Central memory CD8-positive, alpha-beta T cell (primary cell): ENCODE data around the gene ANKRD28.
"Not testable (repeated sequence)": the region's sequence is repeated elsewhere in the genome, so short reads cannot be mapped to it uniquely, and the experiment has no call there.

Experiments
- ATAC-seq: fragments of 150-1000 bp; cut with Tn5 transposase; replicated peaks from 2 replicates; pipeline ENCODE4 v1.10.0; 2022; ENCODE audit warnings: mild to moderate bottlenecking, moderate FRiP score, moderate number of reproducible peaks; ENCODE audit not compliant: poor library complexity, severe bottlenecking; ENCODE audit errors: extremely low read depth
- DNase-seq, 2 donors: peaks; one replicate each; pipeline ENCODE4 v3.0.0; 2021; ENCODE audit warnings: low spot score in 2 of 2
- H3K27ac Mint-ChIP-seq: one replicate; pipeline ENCODE4 v1.8.0; 2022; ENCODE audit warnings: low read depth, mild to moderate bottlenecking, moderate library complexity, mixed read lengths
- H3K27me3 Mint-ChIP-seq: one replicate; pipeline ENCODE4 v1.8.0; 2022; ENCODE audit warnings: mixed read lengths
- H3K36me3 Mint-ChIP-seq: one replicate; pipeline ENCODE4 v1.8.0; 2022; ENCODE audit warnings: mild to moderate bottlenecking, moderate library complexity, mixed read lengths; ENCODE audit not compliant: insufficient read depth
- H3K4me1 Mint-ChIP-seq: one replicate; pipeline ENCODE4 v1.8.0; 2022; ENCODE audit warnings: mixed read lengths
- H3K4me3 Mint-ChIP-seq: one replicate; pipeline ENCODE4 v1.8.0; 2022; ENCODE audit warnings: mild to moderate bottlenecking, moderate library complexity, mixed read lengths
- H3K9me3 Mint-ChIP-seq: one replicate; pipeline ENCODE4 v1.8.0; 2022; ENCODE audit warnings: mixed read lengths

ANKRD28 gene

DNA sequence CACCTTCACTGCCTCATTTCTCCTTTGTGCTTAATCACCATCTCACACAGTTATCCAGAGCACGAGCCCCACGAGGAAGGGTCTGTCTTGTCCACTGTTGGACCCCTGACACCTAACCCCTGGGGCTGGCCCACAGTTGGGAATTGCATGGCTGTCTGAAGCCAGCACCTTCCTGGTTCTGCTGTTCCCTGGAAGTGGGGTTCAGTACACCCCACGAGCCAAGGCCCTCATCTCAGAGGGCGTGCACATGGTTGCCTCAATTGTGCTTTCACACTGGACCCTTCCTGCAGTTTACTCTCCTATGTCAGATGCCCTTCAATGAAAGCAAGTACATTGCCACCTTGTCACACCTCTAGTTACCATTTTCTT is 165.6 kb downstream of the ANKRD28 start:
- Mint-ChIP-seq H3K36me3 (peaks cover 3% of the 10 kb centered on the region), H3K4me1 (peaks cover 34% of the 10 kb centered on the region), H3K27ac (no peak overlapping the region), H3K27me3 (no peaks in the 10 kb centered on the region), H3K9me3 (no peaks in the 10 kb centered on the region), H3K4me3 (peak overlapping the region; percentile 14)
- ATAC-seq = no peak
- DNase-seq = no peak

GRCh38 chr3:15631426-15632211 is 166.2 kb downstream of the ANKRD28 start:
- Mint-ChIP-seq H3K4me3 (peak overlapping the region; percentile 14), H3K27ac (no peak overlapping the region), H3K27me3 (no peaks in the 10 kb centered on the region)

GRCh38 chr3:15630646-15631350 is 167.0 kb downstream of the ANKRD28 start:
- Mint-ChIP-seq H3K27me3 (no peaks in the 10 kb centered on the region), H3K9me3 (no peaks in the 10 kb centered on the region), H3K4me1 (peaks cover 20% of the 10 kb centered on the region), H3K27ac (peak overlapping the region; percentile 20), H3K4me3 (no peak overlapping the region), H3K36me3 (peaks cover 3% of the 10 kb centered on the region)
- ATAC-seq (no peak), DNase-seq (no peak)

More at GRCh38 chr3:15631426-15632211, 166.2 kb downstream of the ANKRD28 start:
- peaks cover 3% of the 10 kb centered on the region for H3K36me3 Mint-ChIP-seq
- peaks cover 28% of the 10 kb centered on the region for H3K4me1 Mint-ChIP-seq
- no peak for ATAC-seq
- no peaks in the 10 kb centered on the region for H3K9me3 Mint-ChIP-seq
- no peak for DNase-seq

DNA sequence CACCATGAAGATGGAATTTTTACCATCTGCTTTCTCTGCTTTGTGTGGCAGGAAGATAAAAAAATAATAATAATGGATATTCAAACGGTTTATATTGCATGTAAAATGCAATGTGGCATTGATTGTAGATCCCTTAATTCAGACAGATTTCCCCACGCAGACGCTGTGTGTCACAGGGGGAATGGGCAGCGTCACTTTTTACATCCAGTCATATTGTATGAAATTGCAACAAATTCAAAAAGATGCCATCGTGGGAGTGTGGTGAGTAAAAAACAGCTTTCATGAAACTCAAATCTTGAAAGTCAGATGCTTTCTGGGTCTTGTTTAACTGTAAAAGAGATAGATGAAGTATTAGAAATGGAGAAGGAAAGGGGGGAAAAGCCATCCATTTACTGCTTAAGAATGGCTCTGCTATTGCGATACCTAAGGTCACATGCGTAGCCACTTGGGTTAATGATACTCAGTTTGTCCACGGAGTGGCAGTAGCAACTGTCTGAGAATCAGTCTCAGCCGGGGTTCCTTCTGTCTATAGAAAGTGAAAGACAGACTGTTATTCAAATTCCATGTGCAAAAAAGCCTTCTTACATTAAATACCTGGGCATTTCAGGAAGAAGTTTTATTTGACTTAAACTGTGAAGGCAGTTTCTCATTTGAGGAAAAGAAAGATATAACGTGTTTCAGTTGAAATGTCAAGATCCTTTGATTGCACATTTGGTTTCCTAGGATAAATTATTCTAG is 167.8 kb downstream of the ANKRD28 start:
- Mint-ChIP-seq H3K4me3 (no peak overlapping the region), H3K9me3 (no peaks in the 10 kb centered on the region), H3K27ac (peak overlapping the region; percentile 20)

DNA sequence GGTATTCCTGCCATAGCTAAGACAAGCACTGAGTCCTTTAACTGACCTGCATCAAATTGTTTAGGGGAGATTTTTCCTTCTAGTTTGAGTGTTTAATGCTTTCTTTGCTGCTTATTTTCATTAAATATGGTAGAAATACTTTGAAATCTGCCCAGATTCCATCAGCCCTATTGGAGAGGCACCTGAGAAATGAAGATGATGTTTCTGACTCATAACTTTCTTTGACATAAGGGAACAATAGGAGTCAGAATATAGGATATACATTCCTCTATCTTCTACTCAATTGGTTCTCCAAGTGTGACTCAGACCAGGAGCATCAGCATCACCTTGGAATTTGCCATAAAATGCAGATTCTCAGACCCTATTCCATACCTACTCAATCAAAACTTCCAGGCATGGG is 168.8 kb downstream of the ANKRD28 start:
- Mint-ChIP-seq H3K27ac (no peak overlapping the region), H3K36me3 (peaks cover 3% of the 10 kb centered on the region), H3K9me3 (no peaks in the 10 kb centered on the region), H3K4me3 (no peak overlapping the region), H3K4me1 (peaks cover 26% of the 10 kb centered on the region), H3K27me3 (no peaks in the 10 kb centered on the region)
- DNase-seq (no peak), ATAC-seq (no peak)

More for the DNA sequence above, 167.8 kb downstream of the ANKRD28 start:
- ATAC-seq (peak; percentile 99), DNase-seq (peak; percentile 32 to 59)
- Mint-ChIP-seq H3K4me1 (peaks cover 18% of the 10 kb centered on the region), H3K27me3 (no peaks in the 10 kb centered on the region), H3K36me3 (peaks cover 2% of the 10 kb centered on the region)

GRCh38 chr3:15623535-15624440 is 174.0 kb downstream of the ANKRD28 start:
- peak overlapping the region; percentile 76 for H3K4me3 Mint-ChIP-seq
- H3K9me3 Mint-ChIP-seq = peaks cover 16% of the 10 kb centered on the region
- ATAC-seq (peak; percentile 84), DNase-seq (no peak)
- H3K27me3 Mint-ChIP-seq = no peaks in the 10 kb centered on the region
- H3K4me1 Mint-ChIP-seq = peaks cover 22% of the 10 kb centered on the region
- peak overlapping the region; percentile 93 for H3K27ac Mint-ChIP-seq
- peaks cover 4% of the 10 kb centered on the region for H3K36me3 Mint-ChIP-seq

- not testable (repeated sequence) for H3K36me3 Mint-ChIP-seq, DNase-seq, H3K27me3 Mint-ChIP-seq, ATAC-seq, H3K4me3 Mint-ChIP-seq, H3K27ac Mint-ChIP-seq
- Mint-ChIP-seq H3K4me1 (peaks cover 25% of the 10 kb centered on the region), H3K9me3 (peaks cover 16% of the 10 kb centered on the region)
Observed at GRCh38 chr3:15619659-15620464, 177.9 kb downstream of the ANKRD28 start.
